GM12874 (cell line): ENCODE results near the gene DCX.

Experiments
- TF ChIP-seq, protein P1 (sequence below): IDR thresholded peaks from 2 replicates; pipeline ENCODE4 v1.5.1; 2011; ENCODE audit warnings: low read depth, mild to moderate bottlenecking, control low read depth, low read length, moderate library complexity; ENCODE audit not compliant: insufficient read depth

The DCX gene

DNA sequence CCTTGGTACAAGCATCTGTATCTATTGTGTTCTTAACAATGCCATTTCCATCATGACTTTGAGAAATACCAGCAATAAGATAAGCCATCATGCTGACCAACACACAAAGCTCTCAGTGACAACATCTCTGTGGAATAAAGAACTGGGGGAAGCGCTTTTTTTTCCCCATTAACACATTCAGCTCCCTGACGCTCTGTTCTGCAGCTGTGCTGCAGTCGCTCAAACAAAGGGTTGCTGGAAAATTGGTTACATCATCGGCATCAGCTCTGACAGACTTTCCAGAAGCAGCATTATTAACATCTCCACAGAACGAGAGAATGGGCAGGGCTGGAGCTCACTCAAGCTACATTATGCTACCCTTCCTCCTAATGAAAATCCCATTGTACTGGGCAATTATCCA is 39.9 kb downstream of the DCX start:
- TF ChIP-seq, protein P1, sequence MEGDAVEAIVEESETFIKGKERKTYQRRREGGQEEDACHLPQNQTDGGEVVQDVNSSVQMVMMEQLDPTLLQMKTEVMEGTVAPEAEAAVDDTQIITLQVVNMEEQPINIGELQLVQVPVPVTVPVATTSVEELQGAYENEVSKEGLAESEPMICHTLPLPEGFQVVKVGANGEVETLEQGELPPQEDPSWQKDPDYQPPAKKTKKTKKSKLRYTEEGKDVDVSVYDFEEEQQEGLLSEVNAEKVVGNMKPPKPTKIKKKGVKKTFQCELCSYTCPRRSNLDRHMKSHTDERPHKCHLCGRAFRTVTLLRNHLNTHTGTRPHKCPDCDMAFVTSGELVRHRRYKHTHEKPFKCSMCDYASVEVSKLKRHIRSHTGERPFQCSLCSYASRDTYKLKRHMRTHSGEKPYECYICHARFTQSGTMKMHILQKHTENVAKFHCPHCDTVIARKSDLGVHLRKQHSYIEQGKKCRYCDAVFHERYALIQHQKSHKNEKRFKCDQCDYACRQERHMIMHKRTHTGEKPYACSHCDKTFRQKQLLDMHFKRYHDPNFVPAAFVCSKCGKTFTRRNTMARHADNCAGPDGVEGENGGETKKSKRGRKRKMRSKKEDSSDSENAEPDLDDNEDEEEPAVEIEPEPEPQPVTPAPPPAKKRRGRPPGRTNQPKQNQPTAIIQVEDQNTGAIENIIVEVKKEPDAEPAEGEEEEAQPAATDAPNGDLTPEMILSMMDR: no peak

DNA sequence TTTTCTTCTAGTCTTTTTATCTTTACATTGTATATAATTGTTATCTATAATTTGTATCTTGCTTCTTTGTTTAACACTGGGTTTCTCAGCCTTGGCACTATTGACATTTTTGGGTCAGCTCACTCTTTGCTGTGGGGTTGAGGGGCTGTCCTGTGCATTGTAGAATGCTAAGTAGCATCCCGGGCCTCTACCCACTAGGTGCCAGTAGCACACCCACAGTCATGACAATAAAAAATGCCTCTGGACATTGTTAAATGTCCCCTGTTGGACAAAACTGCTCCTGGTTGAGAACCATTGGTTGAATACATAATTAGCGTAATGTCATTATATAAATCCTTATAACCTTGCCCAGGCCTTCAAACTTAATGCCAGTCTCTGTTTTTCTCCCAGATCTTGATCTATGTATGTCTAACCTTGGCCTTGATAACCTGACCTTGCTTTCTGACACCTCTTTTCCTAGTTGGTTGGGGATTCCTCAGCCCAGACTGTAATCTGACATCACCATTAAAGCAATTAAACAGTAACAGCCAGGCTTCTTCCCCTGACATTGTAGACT is 46.1 kb downstream of the DCX start:
- TF ChIP-seq, protein P1: no peak

DNA sequence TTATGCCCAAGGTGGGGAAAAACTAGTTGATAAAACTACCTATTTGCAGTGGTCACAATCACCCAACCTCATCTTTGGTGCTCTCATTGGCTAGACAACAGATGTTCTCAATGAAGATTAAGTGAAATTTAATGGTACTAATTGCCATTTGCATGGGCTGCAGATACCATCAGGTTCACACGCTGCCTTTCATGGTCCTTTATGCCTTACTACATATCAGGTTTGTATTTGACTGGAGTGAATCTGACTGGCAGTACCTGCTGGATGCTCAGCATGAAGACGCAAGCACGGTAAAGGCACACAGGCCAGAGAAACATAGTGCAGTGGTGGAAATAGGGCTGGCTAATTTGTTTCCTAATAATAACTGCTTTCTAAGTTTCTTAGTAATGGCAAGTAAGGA is 48.3 kb downstream of the DCX start:
- TF ChIP-seq, protein P1: no peak

DNA sequence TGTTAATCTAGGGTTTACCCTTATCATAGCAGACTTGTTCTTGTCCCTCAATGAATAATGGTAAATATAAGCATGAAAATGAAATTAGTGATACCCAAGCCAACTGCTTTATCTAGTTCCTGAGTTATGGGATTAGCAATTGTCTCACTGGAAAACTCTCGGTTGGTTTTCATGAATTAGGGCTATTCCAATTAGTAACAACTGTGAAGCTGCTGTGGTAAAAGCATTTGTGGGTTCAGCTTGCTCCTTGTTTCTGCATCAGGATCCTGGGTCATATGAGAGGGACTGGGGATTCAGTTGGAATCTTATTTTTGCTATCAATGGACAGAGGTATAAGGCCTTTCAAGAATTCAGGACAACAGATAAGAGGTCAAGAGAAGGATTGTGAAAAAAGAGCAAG is 50.2 kb downstream of the DCX start:
- TF ChIP-seq, protein P1: no peak

DNA sequence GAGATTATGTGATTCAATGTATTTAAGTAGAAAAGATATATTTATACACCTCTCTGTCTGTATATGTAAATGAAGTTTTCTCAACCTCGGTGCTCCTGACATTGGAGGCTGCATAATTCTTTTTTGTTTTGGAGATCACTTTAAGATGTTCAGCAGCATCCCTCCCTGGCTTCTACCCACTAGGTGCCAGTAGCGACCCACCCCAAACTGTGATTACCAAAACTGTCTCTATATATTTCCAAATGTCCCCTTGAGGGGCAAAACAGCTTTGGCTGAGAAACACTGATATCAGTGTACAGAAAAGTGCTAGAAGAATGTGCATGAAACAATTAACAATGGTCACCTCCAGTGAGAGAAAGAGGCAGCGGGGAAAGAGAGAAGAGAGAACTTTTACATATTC is 51.2 kb downstream of the DCX start:
- TF ChIP-seq, protein P1: no peak

DNA sequence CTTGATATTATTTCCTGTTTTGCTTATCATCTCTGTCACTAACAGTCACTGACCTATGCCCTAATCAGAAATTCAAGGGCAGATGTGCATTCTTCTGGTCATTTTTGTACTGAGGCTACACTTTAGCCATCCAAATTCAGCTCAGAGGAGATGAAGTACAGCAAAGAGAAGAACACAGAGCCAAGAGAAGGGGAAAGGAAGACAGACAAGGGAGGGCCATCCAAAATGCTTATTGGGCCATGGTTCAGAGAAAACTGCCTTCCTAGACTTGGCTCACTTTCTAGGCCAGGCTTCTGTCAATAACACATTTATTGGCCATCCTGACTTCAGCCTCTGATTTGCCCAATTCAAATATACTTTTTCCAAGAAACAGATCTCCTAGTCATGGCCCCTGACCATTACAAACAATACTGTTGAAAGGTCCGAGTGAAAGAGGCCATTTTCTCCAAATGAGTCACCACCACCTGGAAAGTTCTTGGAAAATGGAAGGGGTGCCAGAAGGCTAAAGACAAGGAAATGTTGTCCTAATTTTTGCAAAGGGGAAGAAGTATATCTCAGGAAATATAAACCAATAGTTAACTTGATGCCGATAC is 56.4 kb downstream of the DCX start:
- TF ChIP-seq, protein P1: no peak

DNA sequence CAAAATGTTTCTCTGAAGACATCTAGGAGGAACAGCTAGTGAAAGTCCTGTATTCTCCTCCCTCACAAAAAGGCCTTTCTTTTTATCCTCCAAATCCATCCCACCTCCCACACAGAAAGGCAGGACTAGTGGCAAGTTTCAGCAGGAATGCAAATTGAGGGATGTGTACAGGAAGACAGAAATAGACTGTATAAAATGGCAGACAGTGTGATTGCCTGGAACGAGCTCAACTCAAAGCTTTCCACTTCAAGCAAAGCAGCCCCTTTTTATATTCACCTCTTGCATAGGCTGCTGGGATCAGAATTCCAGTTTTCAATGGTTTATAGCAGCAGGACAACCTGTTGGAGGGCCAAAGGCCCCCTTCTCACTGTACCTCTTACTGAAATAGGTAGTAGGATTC is 57.5 kb downstream of the DCX start:
- TF ChIP-seq, protein P1: no peak
